Stimulated activated CD4-positive, alpha-beta T cell treated with anti-CD3 and anti-CD28 coated beads, Interleukin-4, amount 100 ng/mL, for 4 hours (primary cell): ENCODE results near the gene RNU1-3.

ENCODE experiments used
- DNase-seq, 2 experiments: peaks; one replicate each; pipeline ENCODE4 v3.0.0-alpha.2; 2020

The RNU1-3 gene

GRCh38 chr1:16617778-16618580 lies 48.8 kb downstream of the RNU1-3 start:
- no peak for DNase-seq

- no peak for DNase-seq
Observed at GRCh38 chr1:16617114-16617631, 49.6 kb downstream of the RNU1-3 start.
